ENCODE results near the gene MRPS25. TPM values are rescaled to one million over a fixed set of nuclear protein-coding genes. Genes with fewer than 3 reads are reported as not detected.

Gene MRPS25
- total RNA-seq, 1 experiment from 2014 or later, result 69.7 TPM

GRCh38 chr3:15086263-15086662, 21.1 kb upstream of the MRPS25 start:
- no peak overlapping the region for H3K27ac Mint-ChIP-seq
- no peaks in the 10 kb centered on the region for H3K27me3 Mint-ChIP-seq (ENCODE audit: low read depth)
- no peak for TF ChIP-seq PRRX2 (CRISPR knock-in tag; IDR thresholded peaks at IDR 0.05)
- TF ChIP-seq JUN (CRISPR knock-in tag; IDR thresholded peaks at IDR 0.05), result no peak
- H3K36me3 Mint-ChIP-seq, result peaks cover 24% of the 10 kb centered on the region
- ChIA-PET POLR2A (interaction anchor here (0.6 kb wide), 1 partner anchor 12 kb away, joined by 3 read pairs; no protein-coding TSS in a partner anchor), CTCF (interaction anchor here (1.0 kb wide), 1 partner anchor 35 kb away, joined by 3 read pairs; no protein-coding TSS in a partner anchor)
- H3K9me3 Mint-ChIP-seq, result no peaks in the 10 kb centered on the region
- ATAC-seq (no peak), DNase-seq (ENCODE audit: low spot score) (no peak)
- no peak overlapping the region for H3K4me3 Mint-ChIP-seq
- no peaks in the 10 kb centered on the region for H3K4me1 Mint-ChIP-seq

- ATAC-seq, result no peak
- Mint-ChIP-seq H3K9me3 (no peaks in the 10 kb centered on the region), H3K27me3 (ENCODE audit: low read depth) (no peaks in the 10 kb centered on the region), H3K4me1 (no peaks in the 10 kb centered on the region), H3K36me3 (peaks cover 38% of the 10 kb centered on the region), H3K4me3 (no peak overlapping the region), H3K27ac (no peak overlapping the region)
- ChIA-PET CTCF (no interaction called here), POLR2A (no interaction called here)
- TF ChIP-seq NR3C1 (CRISPR knock-in tag; conservative IDR thresholded peaks at IDR 0.05; ENCODE audit: low read depth), result no peak
- TF ChIP-seq ATF1 (CRISPR knock-in tag; IDR thresholded peaks at IDR 0.05), result no peak
- TF ChIP-seq NR2C2 (CRISPR knock-in tag; IDR thresholded peaks at IDR 0.05), result no peak
- TF ChIP-seq MYBL2 (CRISPR knock-in tag; IDR thresholded peaks at IDR 0.05), result no peak
- TF ChIP-seq ZNF423 (CRISPR knock-in tag; IDR thresholded peaks at IDR 0.05), result no peak
- TF ChIP-seq NR1H2 (CRISPR knock-in tag; IDR thresholded peaks at IDR 0.05), result no peak
- TF ChIP-seq ETV6 (CRISPR knock-in tag; IDR thresholded peaks at IDR 0.05), result no peak
- no peak for TF ChIP-seq ZNF281 (CRISPR knock-in tag; IDR thresholded peaks at IDR 0.05)
- no peak for TF ChIP-seq TP53 (CRISPR knock-in tag; IDR thresholded peaks at IDR 0.05)
- DNase-seq (ENCODE audit: low spot score), result no peak
Observed at GRCh38 chr3:15083252-15083651, 18.1 kb upstream of the MRPS25 start.

GRCh38 chr3:15081960-15082664, 17.0 kb upstream of the MRPS25 start:
- H3K27ac Mint-ChIP-seq, result no peak overlapping the region
- ChIA-PET POLR2A (interaction anchor here (0.9 kb wide), 1 partner anchor 17 kb away, joined by 3 read pairs; the partner anchor contains the start of gene RBSN), CTCF (interaction anchor here (0.9 kb wide), 1 partner anchor 13 kb away, joined by 3 read pairs; no protein-coding TSS in a partner anchor)
- H3K4me1 Mint-ChIP-seq, result no peaks in the 10 kb centered on the region
- no peaks in the 10 kb centered on the region for H3K27me3 Mint-ChIP-seq (ENCODE audit: low read depth)
- no peak for DNase-seq (ENCODE audit: low spot score)
- no peaks in the 10 kb centered on the region for H3K9me3 Mint-ChIP-seq
- ATAC-seq, result no peak
- H3K4me3 Mint-ChIP-seq, result no peak overlapping the region
- H3K36me3 Mint-ChIP-seq, result peaks cover 47% of the 10 kb centered on the region
- TF ChIP-seq ESRRA (CRISPR knock-in tag; IDR thresholded peaks at IDR 0.05; ENCODE audit: borderline replicate concordance) (no peak), MLX (CRISPR knock-in tag; IDR thresholded peaks at IDR 0.05) (no peak), STAT6 (CRISPR knock-in tag; conservative IDR thresholded peaks at IDR 0.05; ENCODE audit: low read depth) (no peak), PRDM15 (CRISPR knock-in tag; IDR thresholded peaks at IDR 0.05) (no peak), GTF2I (CRISPR knock-in tag; conservative IDR thresholded peaks at IDR 0.05) (no peak), GRHL2 (CRISPR knock-in tag; IDR thresholded peaks at IDR 0.05; ENCODE audit: insufficient replicate concordance, severe bottlenecking) (no peak), CTCF (IDR thresholded peaks at IDR 0.05) (no peak)
